Stomach smooth muscle (tissue), 2 donors: ENCODE data around the gene COPS2.

Source experiments
- H3K27ac ChIP-seq: one replicate; pipeline ENCODE4 v1.7.0; 2013; ENCODE audit warnings: mild to moderate bottlenecking, low read length, inconsistent platforms
- H3K27me3 ChIP-seq, 2 donors: one replicate each; pipeline ENCODE4 v1.7.0; 2013; ENCODE audit warnings: low read length in 2 of 2; ENCODE audit not compliant: insufficient read depth in 2 of 2, control insufficient read depth in 1 of 2
- H3K36me3 ChIP-seq, 2 donors: one replicate each; pipeline ENCODE4 v1.7.0; 2013; ENCODE audit warnings: low read length in 2 of 2; ENCODE audit not compliant: control insufficient read depth in 2 of 2, insufficient read depth in 2 of 2
- H3K4me1 ChIP-seq: one replicate; pipeline ENCODE4 v1.7.0; 2013; ENCODE audit warnings: low read length; ENCODE audit not compliant: control insufficient read depth, insufficient read depth
- H3K4me3 ChIP-seq, 2 donors: one replicate each; pipeline ENCODE4 v1.7.0; 2013; ENCODE audit warnings: low read length in 2 of 2
- H3K9ac ChIP-seq, 2 donors: one replicate each; pipeline ENCODE4 v1.7.0; 2013; ENCODE audit warnings: low read length in 2 of 2, mild to moderate bottlenecking in 1 of 2
- H3K9me3 ChIP-seq, 2 donors: one replicate each; pipeline ENCODE4 v1.7.0; 2013; ENCODE audit warnings: low read length in 2 of 2; ENCODE audit not compliant: control insufficient read depth in 2 of 2
- donor health status: healthy.
- donor health status: Pancreatic carcinoma.

COPS2 gene

DNA sequence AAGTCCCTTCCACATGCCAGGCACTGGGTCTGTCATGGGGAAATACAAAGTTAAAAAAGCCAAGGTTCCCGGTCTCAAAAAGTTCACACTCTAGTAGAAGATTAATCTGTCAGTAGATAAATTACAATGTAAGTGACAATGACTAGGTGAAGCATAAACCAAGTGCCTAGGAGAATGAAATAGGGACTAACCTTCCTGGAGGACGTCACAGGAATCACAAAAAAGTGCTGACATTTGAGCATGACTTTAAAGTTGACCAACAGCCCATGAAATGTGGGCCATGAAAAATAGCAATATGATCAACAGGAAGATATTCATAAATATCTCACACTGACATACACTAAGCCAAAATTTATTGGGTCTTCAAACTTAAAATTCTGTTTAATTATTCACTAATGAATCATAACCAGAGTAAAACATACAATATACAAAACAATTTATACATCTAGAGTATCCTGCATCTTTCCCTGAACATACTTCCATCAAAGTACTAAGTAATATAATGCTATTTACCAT lies 20.0 kb downstream of the COPS2 start:
- H3K9ac ChIP-seq: no peak overlapping the region
- no peaks in the 10 kb centered on the region for H3K4me1 ChIP-seq
- no peak overlapping the region for H3K4me3 ChIP-seq
- H3K27ac ChIP-seq: no peak overlapping the region
- no peaks in the 10 kb centered on the region for H3K27me3 ChIP-seq
- peaks cover 13 to 47% of the 10 kb centered on the region in 2 donors for H3K36me3 ChIP-seq
- no peaks in the 10 kb centered on the region for H3K9me3 ChIP-seq

DNA sequence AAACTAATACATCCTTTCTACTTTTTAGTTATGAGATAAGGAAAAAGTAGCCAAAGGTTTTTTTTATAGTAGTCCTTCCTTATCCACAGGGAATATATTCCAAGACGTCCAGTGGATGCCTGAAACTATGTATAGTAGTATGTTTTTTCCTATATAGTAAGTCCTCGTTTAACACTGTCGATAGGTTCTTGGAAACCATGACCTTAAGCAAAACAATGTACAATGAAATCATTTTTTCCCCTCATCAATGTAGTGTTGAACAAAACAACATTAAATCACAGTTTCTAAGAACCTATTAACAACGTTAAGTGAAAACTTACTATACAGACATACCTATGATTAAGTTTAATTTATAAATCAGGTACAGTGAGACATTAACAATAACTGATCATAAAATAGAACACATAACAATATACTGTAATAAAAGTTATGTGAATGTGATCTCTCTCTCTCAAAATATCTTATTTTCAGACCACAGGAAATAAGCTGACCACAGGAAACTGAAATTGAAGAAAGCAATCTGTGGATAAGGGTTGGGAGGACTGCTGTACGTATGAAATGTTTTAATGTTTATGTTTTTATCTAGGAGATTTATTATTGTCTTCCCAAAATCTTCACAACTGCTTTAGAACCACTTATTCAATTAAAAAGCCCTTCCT lies 20.6 kb downstream of the COPS2 start:
- Histone ChIP-seq H3K4me3 (no peak overlapping the region), H3K36me3 (peaks cover 13 to 48% of the 10 kb centered on the region in 2 donors), H3K9ac (no peak overlapping the region), H3K9me3 (no peaks in the 10 kb centered on the region), H3K27ac (no peak overlapping the region), H3K4me1 (no peaks in the 10 kb centered on the region), H3K27me3 (no peaks in the 10 kb centered on the region)

DNA sequence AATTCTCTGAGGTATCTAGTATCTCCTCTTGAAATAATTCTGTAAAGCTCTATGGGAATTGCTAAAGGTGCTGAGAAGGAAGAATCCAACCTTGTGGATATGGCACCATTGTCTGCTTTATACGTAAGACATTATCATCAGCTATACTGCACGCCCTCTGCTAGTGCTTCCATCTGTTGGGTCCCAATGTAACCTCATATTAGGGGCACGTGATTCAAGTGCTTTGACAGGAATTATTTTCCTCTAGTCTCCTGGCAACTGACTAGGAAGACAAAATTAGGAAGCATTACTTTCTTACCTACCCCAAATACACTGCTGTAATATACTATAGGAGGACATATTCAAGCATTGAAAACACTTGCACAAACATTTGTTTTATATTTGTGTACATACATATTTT lies 24.0 kb downstream of the COPS2 start:
- Histone ChIP-seq H3K4me1 (no peaks in the 10 kb centered on the region), H3K36me3 (peaks cover 18 to 49% of the 10 kb centered on the region in 2 donors), H3K27me3 (no peaks in the 10 kb centered on the region), H3K9me3 (no peaks in the 10 kb centered on the region), H3K9ac (no peak overlapping the region), H3K27ac (no peak overlapping the region), H3K4me3 (no peak overlapping the region)

DNA sequence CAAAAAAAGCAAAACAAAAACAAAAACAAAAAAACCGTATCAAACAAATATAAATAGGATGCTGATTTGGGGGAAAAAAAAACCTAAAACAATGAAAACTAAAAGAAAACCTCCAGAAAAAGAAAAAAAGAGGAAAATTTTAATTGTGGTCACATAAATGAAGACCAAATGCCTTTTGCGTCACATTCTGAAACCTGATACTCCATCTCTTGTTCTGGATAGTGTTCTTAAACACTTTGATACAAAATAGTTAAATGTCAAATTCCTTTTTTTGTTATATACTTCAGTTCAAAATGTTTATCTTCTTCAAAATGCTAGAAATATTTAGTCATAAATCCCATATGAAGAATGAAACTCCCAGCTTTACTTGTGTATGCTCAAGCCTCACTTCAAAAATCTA lies 31.0 kb downstream of the COPS2 start:
- H3K9ac ChIP-seq: no peak overlapping the region
- peaks cover 5 to 15% of the 10 kb centered on the region in 2 donors for H3K36me3 ChIP-seq
- no peaks in the 10 kb centered on the region for H3K27me3 ChIP-seq
- H3K4me3 ChIP-seq: no peak overlapping the region
- no peak overlapping the region for H3K27ac ChIP-seq
- H3K4me1 ChIP-seq: no peaks in the 10 kb centered on the region
- H3K9me3 ChIP-seq: no peaks in the 10 kb centered on the region

DNA sequence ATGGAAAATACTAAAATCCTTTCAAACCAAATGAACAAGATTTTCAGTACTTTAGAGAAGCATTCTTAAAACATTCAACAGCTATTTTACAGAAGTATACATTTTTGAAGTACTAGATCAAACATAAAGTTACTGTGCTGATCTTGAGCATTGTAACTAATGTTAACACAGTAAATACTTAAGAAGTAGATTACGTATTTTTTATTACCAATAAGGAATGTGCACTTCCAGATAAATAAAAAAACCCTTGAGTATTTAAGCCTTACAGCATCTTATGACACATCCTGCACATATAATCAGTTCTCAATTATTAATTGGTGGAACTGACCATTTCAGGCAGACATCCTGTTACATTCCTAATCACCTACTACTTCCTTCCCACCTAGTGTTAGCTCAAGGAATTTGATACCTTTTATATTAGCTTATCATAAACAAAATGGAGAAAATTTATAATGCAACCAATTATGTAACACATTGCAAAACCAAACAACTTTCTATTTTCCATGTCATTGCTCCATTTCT lies 32.8 kb downstream of the COPS2 start:
- H3K4me1 ChIP-seq: no peaks in the 10 kb centered on the region

DNA sequence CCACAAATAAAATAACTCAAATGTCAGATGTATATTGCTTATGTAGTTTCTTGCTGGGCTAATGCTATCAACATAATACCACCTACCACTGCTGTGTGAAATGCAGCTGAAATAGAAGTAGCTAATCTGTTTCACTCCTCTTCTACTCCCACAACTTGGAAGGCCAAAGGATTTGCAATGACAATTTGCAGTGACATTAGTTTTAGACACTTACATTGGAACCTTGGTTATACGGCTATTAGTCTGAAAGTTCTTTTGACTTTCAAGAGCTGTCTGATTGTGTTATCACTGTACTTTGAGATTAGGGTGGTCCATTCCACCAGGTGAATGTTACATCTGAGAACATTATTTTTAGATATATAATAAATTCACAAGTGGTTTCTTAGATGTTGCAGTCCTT lies 33.5 kb downstream of the COPS2 start:
- Histone ChIP-seq H3K4me3 (no peak overlapping the region), H3K9me3 (no peaks in the 10 kb centered on the region), H3K9ac (no peak overlapping the region), H3K36me3 (peaks cover 0 to 4% of the 10 kb centered on the region in 2 donors), H3K27me3 (no peaks in the 10 kb centered on the region), H3K4me1 (no peaks in the 10 kb centered on the region), H3K27ac (no peak overlapping the region)

More for the DNA sequence above, 32.8 kb downstream of the COPS2 start:
- H3K27me3 ChIP-seq: no peaks in the 10 kb centered on the region
- H3K9ac ChIP-seq: no peak overlapping the region
- no peaks in the 10 kb centered on the region for H3K9me3 ChIP-seq
- H3K4me3 ChIP-seq: no peak overlapping the region
- peaks cover 3 to 9% of the 10 kb centered on the region in 2 donors for H3K36me3 ChIP-seq
- no peak overlapping the region for H3K27ac ChIP-seq

DNA sequence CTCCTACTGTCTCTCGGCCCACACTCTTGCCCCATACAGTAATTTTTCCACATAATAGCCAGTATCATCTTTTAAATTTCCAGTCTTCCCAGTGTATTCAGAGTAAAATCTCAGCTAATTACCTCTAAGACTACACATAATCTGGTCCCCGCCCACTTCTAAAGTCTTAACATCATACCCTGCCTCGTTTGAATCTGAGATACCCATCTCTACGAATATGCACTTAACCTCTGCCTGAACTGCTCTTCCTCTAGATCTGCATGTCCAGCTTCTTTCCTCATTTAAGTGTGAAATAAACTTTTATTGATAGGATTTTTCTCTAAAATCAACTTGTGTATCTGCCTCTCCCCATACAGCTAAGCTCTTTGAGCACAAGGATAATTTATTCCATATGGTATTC lies 34.6 kb downstream of the COPS2 start:
- no peak overlapping the region for H3K9ac ChIP-seq
- H3K27me3 ChIP-seq: no peaks in the 10 kb centered on the region
- H3K9me3 ChIP-seq: no peaks in the 10 kb centered on the region
- H3K27ac ChIP-seq: no peak overlapping the region
- no peaks in the 10 kb centered on the region for H3K4me1 ChIP-seq
- H3K4me3 ChIP-seq: no peak overlapping the region
- peaks cover 0 to 4% of the 10 kb centered on the region in 2 donors for H3K36me3 ChIP-seq

DNA sequence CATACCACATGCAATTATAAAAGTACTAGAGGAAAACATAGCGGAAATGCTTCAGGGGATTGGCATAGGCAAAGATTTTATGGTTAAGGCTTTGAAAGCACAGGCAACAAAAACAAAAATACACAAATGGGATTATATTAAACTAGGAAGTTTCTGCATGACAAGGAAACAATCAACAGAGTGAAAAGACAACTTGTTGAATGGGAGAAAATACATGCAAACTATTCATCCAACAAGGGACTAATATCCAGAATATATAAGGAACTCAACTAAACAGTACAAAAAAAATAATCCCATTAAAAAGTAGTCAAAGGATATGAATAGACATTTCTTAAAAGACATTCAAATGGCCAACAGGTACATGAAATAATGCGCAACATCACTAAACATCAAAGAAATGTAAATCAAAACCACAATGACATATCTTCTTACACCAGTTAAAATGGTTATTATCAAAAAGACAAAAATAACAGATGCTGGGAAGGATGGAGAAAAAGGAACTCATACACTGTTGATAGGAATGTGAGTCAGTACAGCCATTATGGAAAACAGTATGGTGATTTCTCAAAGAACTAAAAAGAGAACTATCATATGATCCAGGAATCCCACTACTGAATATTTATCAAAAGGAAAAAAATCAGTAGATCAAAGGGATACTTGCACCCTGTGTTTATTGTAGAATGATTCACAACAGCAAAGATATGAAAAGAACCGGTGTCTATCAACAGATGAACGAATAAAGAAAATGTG lies 39.1 kb downstream of the COPS2 start:
- Histone ChIP-seq H3K9me3 (peaks cover 0 to 6% of the 10 kb centered on the region in 2 donors), H3K4me1 (no peaks in the 10 kb centered on the region), H3K4me3 (no peak overlapping the region), H3K36me3 (peaks cover 0 to 8% of the 10 kb centered on the region in 2 donors), H3K27ac (no peak overlapping the region), H3K27me3 (no peaks in the 10 kb centered on the region), H3K9ac (no peak overlapping the region)

DNA sequence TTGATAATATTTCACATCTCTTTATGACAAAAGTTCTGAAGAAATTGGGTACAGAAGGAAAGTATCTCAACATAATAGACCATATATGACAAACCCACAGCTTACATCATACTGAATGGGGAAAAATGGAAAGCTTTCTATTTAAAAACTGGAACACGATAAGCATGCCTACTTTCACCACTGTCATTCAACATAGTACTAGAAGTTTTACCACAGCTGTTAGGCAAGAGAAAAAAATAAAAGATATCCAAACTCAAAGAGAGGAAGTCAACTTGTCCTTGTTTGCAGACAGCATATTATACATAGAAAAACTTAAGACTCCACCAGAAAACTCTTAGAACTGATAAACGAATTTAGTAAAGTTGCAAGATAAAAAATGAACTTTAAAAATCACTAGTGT lies 40.3 kb downstream of the COPS2 start:
- Histone ChIP-seq H3K27ac (no peak overlapping the region), H3K4me1 (no peaks in the 10 kb centered on the region), H3K9ac (no peak overlapping the region), H3K4me3 (no peak overlapping the region), H3K9me3 (peaks cover 0 to 6% of the 10 kb centered on the region in 2 donors), H3K27me3 (no peaks in the 10 kb centered on the region), H3K36me3 (peaks cover 5 to 8% of the 10 kb centered on the region in 2 donors)

DNA sequence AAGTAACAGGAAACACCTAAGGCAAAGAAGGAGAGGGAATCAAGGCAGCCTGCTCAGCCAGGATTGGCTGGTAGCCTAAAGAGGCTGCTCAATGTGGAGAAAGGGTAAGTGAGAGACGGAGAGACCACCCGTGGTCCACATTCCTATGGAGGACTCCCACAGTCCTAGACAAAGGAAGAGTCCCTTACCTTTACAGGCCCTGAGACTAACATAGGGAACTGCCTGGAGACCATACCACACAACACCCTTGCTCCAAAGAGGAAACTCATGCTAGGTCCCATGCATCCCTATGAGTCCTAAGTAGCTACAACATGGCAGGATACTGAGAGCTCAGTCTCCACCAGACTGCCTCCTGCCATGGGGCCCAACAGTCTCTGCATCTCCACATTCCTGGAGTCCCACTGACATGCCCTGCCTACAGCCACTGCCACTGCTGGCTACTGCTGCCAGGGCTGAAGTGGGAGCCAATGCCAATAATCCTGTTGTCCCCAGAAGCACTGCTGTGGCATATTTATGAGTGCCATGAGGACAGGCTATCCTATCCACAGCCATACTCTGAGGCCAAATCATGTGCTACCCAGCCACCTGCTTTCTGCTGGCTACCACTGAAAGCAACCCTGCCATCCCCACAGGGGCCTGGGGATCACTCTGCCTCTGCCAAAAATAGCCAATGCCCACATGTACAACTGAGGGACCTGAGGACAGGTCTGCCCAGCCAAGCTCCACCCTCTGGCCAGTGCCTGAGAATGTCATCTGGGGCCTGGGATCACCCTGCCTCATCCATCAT lies 45.0 kb downstream of the COPS2 start:
- H3K4me3 ChIP-seq: no peak overlapping the region
- H3K9ac ChIP-seq: no peak overlapping the region
- no peak overlapping the region for H3K27ac ChIP-seq
- no peaks in the 10 kb centered on the region for H3K27me3 ChIP-seq
- peaks cover 5 to 8% of the 10 kb centered on the region in 2 donors for H3K36me3 ChIP-seq
- peaks cover 0 to 6% of the 10 kb centered on the region in 2 donors for H3K9me3 ChIP-seq
- H3K4me1 ChIP-seq: no peaks in the 10 kb centered on the region
